ENCODE data around the gene CDK2AP2.
"Not testable (repeated sequence)": the region's sequence is repeated elsewhere in the genome, so short reads cannot be mapped to it uniquely, and the experiment has no call there.

The CDK2AP2 gene

GRCh38 chr11:67507864-67508485 lies at the start of gene CDK2AP2:
TSS of gene CDK2AP2 (minus strand) at chr11:67508162. CDS start at chr11:67508082, 80 bp downstream.
- DNase-seq = peak; percentile 97 to 98

- no peak for DNase-seq
These were observed 48.3 kb upstream of the CDK2AP2 start for GRCh38 chr11:67556244-67556643.

GRCh38 chr11:67551697-67552096 lies 43.7 kb upstream of the CDK2AP2 start:
- not testable (repeated sequence) for DNase-seq

- DNase-seq = no peak
These were observed 43.2 kb upstream of the CDK2AP2 start for GRCh38 chr11:67551127-67551526.

GRCh38 chr11:67548555-67549110 lies 40.7 kb upstream of the CDK2AP2 start:
- no peak for DNase-seq

- DNase-seq = not testable (repeated sequence)
These were observed 40.1 kb upstream of the CDK2AP2 start for GRCh38 chr11:67548112-67548511.

GRCh38 chr11:67545280-67545679 lies 37.3 kb upstream of the CDK2AP2 start:
- DNase-seq = no peak

- DNase-seq = no peak
These were observed 36.8 kb upstream of the CDK2AP2 start for GRCh38 chr11:67544616-67545242.

- no peak for DNase-seq
These were observed 35.6 kb upstream of the CDK2AP2 start for GRCh38 chr11:67543585-67543984.

GRCh38 chr11:67542971-67543370 lies 35.0 kb upstream of the CDK2AP2 start:
- no peak for DNase-seq

GRCh38 chr11:67542169-67542568 lies 34.2 kb upstream of the CDK2AP2 start:
- DNase-seq = no peak

- DNase-seq = no peak
These were observed 33.2 kb upstream of the CDK2AP2 start for GRCh38 chr11:67541198-67541597.

- no peak for DNase-seq
These were observed 31.6 kb upstream of the CDK2AP2 start for GRCh38 chr11:67539550-67539949.

- no peak for DNase-seq
These were observed 31.0 kb upstream of the CDK2AP2 start for GRCh38 chr11:67538823-67539505.

- DNase-seq = no peak
These were observed 30.3 kb upstream of the CDK2AP2 start for GRCh38 chr11:67538306-67538705.

- DNase-seq = no peak
These were observed 27.6 kb upstream of the CDK2AP2 start for GRCh38 chr11:67535561-67535960.

- no peak for DNase-seq
These were observed 26.2 kb upstream of the CDK2AP2 start for GRCh38 chr11:67534070-67534679.

- no peak for DNase-seq
These were observed 24.9 kb upstream of the CDK2AP2 start for GRCh38 chr11:67532889-67533288.

GRCh38 chr11:67530282-67530592 lies 22.3 kb upstream of the CDK2AP2 start:
- no peak for DNase-seq

- DNase-seq = no peak
These were observed 20.4 kb upstream of the CDK2AP2 start for GRCh38 chr11:67528376-67528775.

GRCh38 chr11:67525275-67525976 lies 17.5 kb upstream of the CDK2AP2 start:
- no peak for DNase-seq

GRCh38 chr11:67524480-67524808 lies 16.5 kb upstream of the CDK2AP2 start:
- no peak for DNase-seq
